GM12892 (cell line): Measurements from ENCODE around the gene CACNB4.
"Not testable (repeated sequence)": the region's sequence is repeated elsewhere in the genome, so short reads cannot be mapped to it uniquely, and the experiment has no call there.

Experiments
- POLR2A ChIP-seq: IDR thresholded peaks from 2 replicates; pipeline ENCODE4 v1.6.1; 2011; ENCODE audit warnings: low read depth, low read length, control low read depth
- POLR2AphosphoS5 ChIP-seq: IDR thresholded peaks from 2 replicates; pipeline ENCODE4 v1.6.1; 2011; ENCODE audit warnings: low read depth, low read length, control low read depth

- TF ChIP-seq POLR2AphosphoS5, POLR2A: not testable (repeated sequence)
Measured at GRCh38 chr2:151942540-151943205, 156.2 kb downstream of the CACNB4 start.
